Endothelial cell of umbilical vein (primary cell): Measurements from ENCODE around the gene AMMECR1.

ENCODE experiments used
- JUN ChIP-seq: IDR thresholded peaks from 2 replicates; pipeline ENCODE4 v1.6.1; 2011; ENCODE audit warnings: borderline replicate concordance, low read depth; ENCODE audit not compliant: insufficient read length, insufficient read depth
- TF ChIP-seq, protein P1 (sequence below), 2 donors: IDR thresholded peaks; 1 replicate in 1 of 2; 2 replicates in 1 of 2; pipeline ENCODE4 v1.5.1; 2011; ENCODE audit warnings: low read length in 2 of 2, mild to moderate bottlenecking in 2 of 2, moderate library complexity in 2 of 2, control low read depth in 1 of 2, inconsistent platforms in 1 of 2, low read depth in 1 of 2; ENCODE audit not compliant: insufficient read depth in 1 of 2; ENCODE audit errors: extremely low read depth in 1 of 2

DNA sequence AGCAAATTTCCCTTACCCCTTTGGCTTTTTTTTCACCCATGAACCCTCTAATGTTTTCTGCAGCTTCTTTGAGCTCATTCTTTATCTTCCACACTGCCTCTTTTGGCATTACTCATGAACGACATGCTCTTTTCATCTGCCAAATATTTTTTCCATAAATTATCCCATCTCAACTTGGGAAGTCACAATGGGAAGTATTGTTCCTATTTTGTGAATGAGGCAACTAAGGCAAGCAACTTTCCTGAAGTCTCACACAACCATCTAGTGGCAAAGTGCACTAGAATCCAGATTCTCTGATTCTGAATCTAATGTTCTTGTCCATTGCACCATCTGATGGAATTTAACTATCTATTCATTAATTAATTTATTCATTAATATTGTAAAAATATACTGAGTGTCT lies 41.4 kb upstream of the AMMECR1 start:
- TF ChIP-seq, protein P1, sequence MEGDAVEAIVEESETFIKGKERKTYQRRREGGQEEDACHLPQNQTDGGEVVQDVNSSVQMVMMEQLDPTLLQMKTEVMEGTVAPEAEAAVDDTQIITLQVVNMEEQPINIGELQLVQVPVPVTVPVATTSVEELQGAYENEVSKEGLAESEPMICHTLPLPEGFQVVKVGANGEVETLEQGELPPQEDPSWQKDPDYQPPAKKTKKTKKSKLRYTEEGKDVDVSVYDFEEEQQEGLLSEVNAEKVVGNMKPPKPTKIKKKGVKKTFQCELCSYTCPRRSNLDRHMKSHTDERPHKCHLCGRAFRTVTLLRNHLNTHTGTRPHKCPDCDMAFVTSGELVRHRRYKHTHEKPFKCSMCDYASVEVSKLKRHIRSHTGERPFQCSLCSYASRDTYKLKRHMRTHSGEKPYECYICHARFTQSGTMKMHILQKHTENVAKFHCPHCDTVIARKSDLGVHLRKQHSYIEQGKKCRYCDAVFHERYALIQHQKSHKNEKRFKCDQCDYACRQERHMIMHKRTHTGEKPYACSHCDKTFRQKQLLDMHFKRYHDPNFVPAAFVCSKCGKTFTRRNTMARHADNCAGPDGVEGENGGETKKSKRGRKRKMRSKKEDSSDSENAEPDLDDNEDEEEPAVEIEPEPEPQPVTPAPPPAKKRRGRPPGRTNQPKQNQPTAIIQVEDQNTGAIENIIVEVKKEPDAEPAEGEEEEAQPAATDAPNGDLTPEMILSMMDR (IDR thresholded peaks at IDR 0.05; ENCODE audit: extremely low read depth in 1 of 2, insufficient read depth in 1 of 2, low read depth in 1 of 2, low read length in 2 of 2): no peak
- TF ChIP-seq JUN: no peak
